Measurements from ENCODE around the gene CTIF. TPM values are rescaled to one million over a fixed set of nuclear protein-coding genes. Genes with fewer than 3 reads are reported as not detected.
A peak's percentile ranks its signal among the peaks of the same experiment; 100 is the strongest.

Gene CTIF
- polyA plus RNA-seq, 3 donors, result 0.38 to 8.7 (median 1.2) TPM

- Mint-ChIP-seq H3K4me1 (peaks cover 21% of the 10 kb centered on the region), H3K36me3 (peaks cover 20 to 25% of the 10 kb centered on the region in 2 donors), H3K4me3 (no peak overlapping the region), H3K27me3 (ENCODE audit: low read depth in 3 of 3) (peaks cover 0 to 3% (median 2%) of the 10 kb centered on the region in 3 donors), H3K9me3 (peaks cover 0 to 3% (median 0%) of the 10 kb centered on the region in 7 donors), H3K27ac (peak overlapping the region in 1 of 7 donors; percentile 33)
- no peak overlapping the region for H3K27ac ChIP-seq (ENCODE audit: low read depth in 1 of 2, low read length in 2 of 2)
- H3K9me3 ChIP-seq (replicated peaks in 1 of 2; ENCODE audit: control insufficient read depth in 1 of 2, insufficient read depth in 1 of 2, low read length in 2 of 2), result no peaks in the 10 kb centered on the region
- no peak overlapping the region for H3K4me2 ChIP-seq (replicated peaks; ENCODE audit: extremely low read depth, low read length, poor library complexity, severe bottlenecking)
- peaks cover 6 to 17% of the 10 kb centered on the region in 2 donors for H3K4me1 ChIP-seq (ENCODE audit: control insufficient read depth in 1 of 2, insufficient read depth in 2 of 2, low read length in 2 of 2)
- WGBS (ENCODE audit: insufficient coverage), result no CpG with 5 or more reads among the region's 1 CpG
- intact Hi-C loops (cut with micrococcal nuclease), result no loop called here
- no peak overlapping the region for H2AFZ ChIP-seq (ENCODE audit: insufficient read depth, low read depth, low read length, poor library complexity, severe bottlenecking)
- no peak for TF ChIP-seq CTCF (IDR thresholded peaks at IDR 0.05)
- no peak overlapping the region for H3K9ac ChIP-seq (ENCODE audit: insufficient read depth, low read length, poor library complexity, severe bottlenecking)
- H3K79me2 ChIP-seq (ENCODE audit: insufficient read depth, low read length), result no peaks in the 10 kb centered on the region
- DNase-seq, result no peak
- no peak overlapping the region for H3K4me3 ChIP-seq (replicated peaks in 1 of 3; ENCODE audit: low read depth in 2 of 3, low read length in 3 of 3)
- H3K27me3 ChIP-seq (ENCODE audit: control insufficient read depth in 2 of 2, insufficient read depth in 2 of 2, low read length in 2 of 2), result no peaks in the 10 kb centered on the region
- no peaks in the 10 kb centered on the region for H4K20me1 ChIP-seq (ENCODE audit: insufficient read depth, low read length)
- H3K36me3 ChIP-seq (replicated peaks in 1 of 2; ENCODE audit: control insufficient read depth in 1 of 2, insufficient read depth in 2 of 2, low read length in 2 of 2), result peaks cover 0 to 14% of the 10 kb centered on the region in 2 donors
Measured at GRCh38 chr18:48808476-48808875, 269.6 kb downstream of the CTIF start.

GRCh38 chr18:48809365-48809764, 270.5 kb downstream of the CTIF start:
- Histone ChIP-seq H3K4me1 (ENCODE audit: control insufficient read depth in 1 of 2, insufficient read depth in 2 of 2, low read length in 2 of 2) (peaks cover 15 to 26% of the 10 kb centered on the region in 2 donors), H3K79me2 (ENCODE audit: insufficient read depth, low read length) (no peaks in the 10 kb centered on the region), H4K20me1 (ENCODE audit: insufficient read depth, low read length) (no peaks in the 10 kb centered on the region), H3K4me3 (replicated peaks in 1 of 3; ENCODE audit: low read depth in 2 of 3, low read length in 3 of 3) (no peak overlapping the region), H3K4me2 (replicated peaks; ENCODE audit: extremely low read depth, low read length, poor library complexity, severe bottlenecking) (no peak overlapping the region), H3K9me3 (replicated peaks in 1 of 2; ENCODE audit: control insufficient read depth in 1 of 2, insufficient read depth in 1 of 2, low read length in 2 of 2) (no peaks in the 10 kb centered on the region), H3K27me3 (ENCODE audit: control insufficient read depth in 2 of 2, insufficient read depth in 2 of 2, low read length in 2 of 2) (no peaks in the 10 kb centered on the region), H3K27ac (ENCODE audit: low read depth in 1 of 2, low read length in 2 of 2) (no peak overlapping the region), H2AFZ (ENCODE audit: insufficient read depth, low read depth, low read length, poor library complexity, severe bottlenecking) (no peak overlapping the region), H3K36me3 (replicated peaks in 1 of 2; ENCODE audit: control insufficient read depth in 1 of 2, insufficient read depth in 2 of 2, low read length in 2 of 2) (peaks cover 0 to 5% of the 10 kb centered on the region in 2 donors), H3K9ac (ENCODE audit: insufficient read depth, low read length, poor library complexity, severe bottlenecking) (no peak overlapping the region)
- Mint-ChIP-seq H3K4me1 (peaks cover 30% of the 10 kb centered on the region), H3K4me3 (no peak overlapping the region), H3K27ac (peak overlapping the region in 1 of 7 donors; percentile 57), H3K36me3 (peaks cover 12 to 17% of the 10 kb centered on the region in 2 donors), H3K27me3 (ENCODE audit: low read depth in 3 of 3) (peaks cover 0 to 3% (median 2%) of the 10 kb centered on the region in 3 donors), H3K9me3 (no peaks in the 10 kb centered on the region)
- WGBS (ENCODE audit: insufficient coverage), result no CpG with 5 or more reads among the region's 1 CpG
- DNase-seq, result peak in 2 of 3 donors; percentile 49 to 54
- intact Hi-C loops (cut with micrococcal nuclease), result no loop called here
- no peak for TF ChIP-seq CTCF (IDR thresholded peaks at IDR 0.05)
